Gastrocnemius medialis (tissue), 4 donors: ENCODE data around the gene THAP12. TPM values are rescaled to one million over a fixed set of nuclear protein-coding genes. Genes with fewer than 3 reads are reported as not detected.

Experiments
- ATAC-seq, 2 donors: fragments of 150-250 bp; one replicate each; pipeline ENCODE4 v1.9.1; 2016
- DNase-seq, 2 donors: peaks; one replicate each; pipeline ENCODE4 v3.0.0-alpha.2; 2019
- H3K27ac ChIP-seq, 4 donors: fragments of 200-600 bp; sonication (generic); 1 replicate in 1 of 4; 2 replicates in 3 of 4; pipeline ENCODE4 v1.5.1; 2016 to 2018; ENCODE audit warnings: mild to moderate bottlenecking in 2 of 4, moderate library complexity in 1 of 4
- H3K27me3 ChIP-seq, 3 donors: fragments of 200-600 bp; sonication (generic) in 2 of 3; 1 replicate in 1 of 3; 2 replicates in 2 of 3; pipeline versions ENCODE4 v1.5.1 to v1.6.0; 2016 to 2019; ENCODE audit warnings: mild to moderate bottlenecking in 1 of 3, moderate library complexity in 1 of 3
- H3K36me3 ChIP-seq, 2 donors: fragments of 200-600 bp; sonication (generic) in 1 of 2; one replicate each; pipeline ENCODE4 v1.5.1; 2017 to 2018
- H3K4me1 ChIP-seq, 2 donors: fragments of 200-600 bp; sonication (generic) in 1 of 2; one replicate each; pipeline ENCODE4 v1.5.1; 2016 to 2017; ENCODE audit warnings: mild to moderate bottlenecking in 2 of 2
- H3K4me3 ChIP-seq, 4 donors: fragments of 200-600 bp; sonication (generic) in 3 of 4; 1 replicate in 1 of 4; 2 replicates in 3 of 4; pipeline ENCODE4 v1.5.1; 2016 to 2019; ENCODE audit warnings: mild to moderate bottlenecking in 2 of 4
- H3K9me3 ChIP-seq, 3 donors: fragments of 200-600 bp; sonication (generic) in 2 of 3; 1 replicate in 1 of 3; 2 replicates in 2 of 3; pipeline ENCODE4 v1.5.1; 2016 to 2019
- POLR2A ChIP-seq, 2 donors: fragments of 450-650 bp; IDR thresholded peaks; one replicate each; pipeline ENCODE4 v1.6.1; 2017; ENCODE audit warnings: antibody characterized with exemption in 2 of 2, mild to moderate bottlenecking in 2 of 2, moderate library complexity in 2 of 2
- in situ Hi-C, 4 donors: fragments of 200-750 bp; cut with MboI; loops; one replicate each; pipeline versions ENCODE4 v1.15.0 to v1.8.0; 2017; ENCODE audit warnings: low sequenced_read_pairs in 4 of 4
- intact Hi-C: fragments of 100-400 bp; cut with DNase I; formaldehyde crosslinking; loops from one replicate; pipeline ENCODE4 v1.15.1; 2023; ENCODE audit warnings: low total_unique reads
- total RNA-seq, 4 donors: library from RNA; depleted of rRNA; stranded (reverse); fragments of >200 nt; gene quantifications; one replicate each; pipeline versions ENCODE4 v1.1.0 to v1.2.3, GENCODE V29; 2016
- TF ChIP-seq, protein P1 (sequence below), 5 experiments: fragments of 450-650 bp in 3 of 5; fragments of 200-600 bp in 2 of 5; sonication (generic) in 2 of 5; IDR thresholded peaks in 4 of 5; conservative IDR thresholded peaks in 1 of 5; 1 replicate in 4 of 5; 2 replicates in 1 of 5; pipeline ENCODE4 v1.5.1; 2016 to 2019; ENCODE audit warnings: antibody characterized with exemption in 5 of 5, mild to moderate bottlenecking in 3 of 5, moderate library complexity in 3 of 5

THAP12 gene
- total RNA-seq, 4 donors from 2014 or later = 24.5 to 35.3 (median 30.2) TPM

DNA sequence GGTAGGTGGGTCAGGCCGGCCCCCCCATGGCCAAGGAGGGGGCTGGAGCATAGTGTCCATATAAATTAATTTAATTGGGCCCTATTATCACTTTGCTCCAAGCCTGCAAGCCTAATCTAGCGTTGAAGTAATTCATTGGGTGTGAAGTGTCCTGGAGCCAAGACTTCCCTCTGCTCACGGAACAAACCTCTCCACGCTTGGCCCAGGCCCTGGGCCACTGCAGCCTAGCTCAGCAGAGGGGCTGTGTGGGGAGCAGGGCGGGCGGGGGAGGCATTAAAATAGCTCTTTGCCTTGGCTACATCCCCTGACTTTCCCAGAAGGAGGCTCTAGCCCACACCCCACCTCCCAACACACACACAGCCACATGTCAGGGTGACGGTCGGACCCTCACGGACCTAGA, 73.5 kb downstream of the THAP12 start:
- intact Hi-C loops (no loop called here), in situ Hi-C loops (no loop called here)
- Histone ChIP-seq H3K27me3 (no peaks in the 10 kb centered on the region), H3K27ac (no peak overlapping the region), H3K36me3 (no peaks in the 10 kb centered on the region), H3K9me3 (no peaks in the 10 kb centered on the region), H3K4me3 (no peak overlapping the region), H3K4me1 (no peaks in the 10 kb centered on the region)
- no peak for DNase-seq
- no peak for ATAC-seq
- TF ChIP-seq POLR2A (IDR thresholded peaks at IDR 0.05) = no peak
- TF ChIP-seq, protein P1, sequence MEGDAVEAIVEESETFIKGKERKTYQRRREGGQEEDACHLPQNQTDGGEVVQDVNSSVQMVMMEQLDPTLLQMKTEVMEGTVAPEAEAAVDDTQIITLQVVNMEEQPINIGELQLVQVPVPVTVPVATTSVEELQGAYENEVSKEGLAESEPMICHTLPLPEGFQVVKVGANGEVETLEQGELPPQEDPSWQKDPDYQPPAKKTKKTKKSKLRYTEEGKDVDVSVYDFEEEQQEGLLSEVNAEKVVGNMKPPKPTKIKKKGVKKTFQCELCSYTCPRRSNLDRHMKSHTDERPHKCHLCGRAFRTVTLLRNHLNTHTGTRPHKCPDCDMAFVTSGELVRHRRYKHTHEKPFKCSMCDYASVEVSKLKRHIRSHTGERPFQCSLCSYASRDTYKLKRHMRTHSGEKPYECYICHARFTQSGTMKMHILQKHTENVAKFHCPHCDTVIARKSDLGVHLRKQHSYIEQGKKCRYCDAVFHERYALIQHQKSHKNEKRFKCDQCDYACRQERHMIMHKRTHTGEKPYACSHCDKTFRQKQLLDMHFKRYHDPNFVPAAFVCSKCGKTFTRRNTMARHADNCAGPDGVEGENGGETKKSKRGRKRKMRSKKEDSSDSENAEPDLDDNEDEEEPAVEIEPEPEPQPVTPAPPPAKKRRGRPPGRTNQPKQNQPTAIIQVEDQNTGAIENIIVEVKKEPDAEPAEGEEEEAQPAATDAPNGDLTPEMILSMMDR (IDR thresholded peaks at IDR 0.05 in 4 of 5, conservative IDR thresholded peaks at IDR 0.05 in 1 of 5) = no peak

DNA sequence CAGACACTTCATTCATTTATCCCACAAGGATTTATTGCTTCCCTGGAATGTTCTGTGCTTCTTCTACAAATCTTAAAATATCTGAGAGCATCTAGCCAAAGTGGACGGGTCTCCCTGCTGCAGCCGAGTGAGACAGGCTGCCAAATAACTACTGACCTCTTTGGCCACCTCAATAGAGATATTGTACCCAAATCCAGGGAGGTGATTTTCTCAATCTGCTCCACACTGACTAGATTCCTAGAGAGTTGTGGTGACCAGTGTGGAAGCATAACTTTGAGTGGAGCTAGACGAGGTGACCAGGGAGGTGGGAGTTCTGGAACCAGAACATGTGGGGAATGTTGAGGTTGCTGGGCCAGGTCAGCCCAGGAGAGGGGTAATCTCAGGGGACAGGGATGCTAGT, 77.5 kb downstream of the THAP12 start:
- Histone ChIP-seq H3K4me1 (no peaks in the 10 kb centered on the region), H3K9me3 (no peaks in the 10 kb centered on the region), H3K36me3 (no peaks in the 10 kb centered on the region), H3K27ac (no peak overlapping the region), H3K4me3 (no peak overlapping the region), H3K27me3 (no peaks in the 10 kb centered on the region)
- no peak for ATAC-seq
- intact Hi-C loops (no loop called here), in situ Hi-C loops (no loop called here)
- no peak for DNase-seq
- TF ChIP-seq, protein P1 (IDR thresholded peaks at IDR 0.05 in 4 of 5, conservative IDR thresholded peaks at IDR 0.05 in 1 of 5) = no peak
- TF ChIP-seq POLR2A (IDR thresholded peaks at IDR 0.05) = no peak

DNA sequence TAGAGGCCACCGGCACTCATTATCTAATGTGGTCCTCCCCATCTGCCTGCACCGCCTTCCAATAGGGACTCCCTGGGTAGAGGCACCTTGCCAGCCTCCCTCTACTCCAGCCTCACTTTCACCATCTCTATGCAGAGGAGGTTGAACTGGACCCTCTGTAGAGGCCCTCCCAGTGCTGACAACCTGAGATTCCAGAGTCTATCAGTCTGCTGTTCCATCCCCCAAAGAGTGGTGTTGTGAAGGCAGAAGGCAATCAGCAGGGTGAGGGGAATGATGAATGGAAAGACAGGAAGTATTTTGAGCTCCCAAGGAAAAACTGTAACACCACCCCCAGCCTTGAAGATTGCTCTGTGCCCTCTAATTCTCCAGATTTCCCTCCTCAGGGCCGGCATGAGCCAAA, 77.9 kb downstream of the THAP12 start:
- Histone ChIP-seq H3K27ac (no peak overlapping the region), H3K4me1 (no peaks in the 10 kb centered on the region), H3K36me3 (no peaks in the 10 kb centered on the region), H3K9me3 (no peaks in the 10 kb centered on the region), H3K4me3 (no peak overlapping the region), H3K27me3 (no peaks in the 10 kb centered on the region)
- TF ChIP-seq, protein P1 (IDR thresholded peaks at IDR 0.05 in 4 of 5, conservative IDR thresholded peaks at IDR 0.05 in 1 of 5) = no peak
- no peak for TF ChIP-seq POLR2A (IDR thresholded peaks at IDR 0.05)
- in situ Hi-C loops (no loop called here), intact Hi-C loops (no loop called here)
- ATAC-seq = no peak
- DNase-seq = no peak

Other genes starting within 250 kb of the THAP12 start
- 1 to 10 TPM; 2.9 to 6.5 (median 4.0) TPM for gene WNT11, start 174.6 kb downstream of the THAP12 start, total RNA-seq
- gene GVQW3, start 191 bp upstream of the THAP12 start, total RNA-seq = under 1 TPM; 0.07 to 0.70 (median 0.33) TPM
- 10 to 100 TPM; 18.8 to 43.6 (median 19.9) TPM for gene EMSY, start 63.9 kb upstream of the THAP12 start, total RNA-seq